ENCODE results near the gene CKAP5.

DNA sequence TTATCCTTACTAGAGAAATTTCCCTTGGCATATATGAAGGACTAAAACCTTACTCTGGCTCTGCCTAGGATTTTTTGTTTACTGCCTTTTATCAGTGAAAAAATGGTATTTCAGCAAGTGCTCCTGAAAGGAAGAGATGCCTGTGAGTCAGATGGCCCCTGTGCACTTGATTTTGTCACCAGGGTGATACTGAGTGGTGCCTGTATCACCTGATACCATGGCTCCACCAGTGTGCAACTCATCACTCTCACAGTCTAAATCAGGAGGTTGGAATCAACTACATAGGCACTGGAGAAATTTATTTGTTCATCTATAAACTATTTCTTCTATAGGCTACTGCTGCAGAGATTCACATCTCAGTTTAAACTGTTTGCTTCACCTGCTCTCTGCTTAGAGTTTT lies 83.8 kb downstream of the CKAP5 start:
- TF ChIP-seq TRIM28 (IDR thresholded peaks at IDR 0.05; ENCODE audit: borderline replicate concordance, low read length) (no peak), ZNF76 (tag by site-specific recombination; IDR thresholded peaks at IDR 0.05; ENCODE audit: borderline replicate concordance, low read depth) (no peak), CTCF (tag by site-specific recombination; IDR thresholded peaks at IDR 0.05) (no peak), ZNF138 (tag by site-specific recombination; IDR thresholded peaks at IDR 0.05; ENCODE audit: borderline replicate concordance) (no peak), ZNF747 (tag by site-specific recombination; IDR thresholded peaks at IDR 0.05) (no peak), ZNF24 (tag by site-specific recombination; IDR thresholded peaks at IDR 0.05) (no peak), BCL11A (tag by site-specific recombination; IDR thresholded peaks at IDR 0.05; ENCODE audit: low read depth) (no peak)
- TF ChIP-seq, protein P1, sequence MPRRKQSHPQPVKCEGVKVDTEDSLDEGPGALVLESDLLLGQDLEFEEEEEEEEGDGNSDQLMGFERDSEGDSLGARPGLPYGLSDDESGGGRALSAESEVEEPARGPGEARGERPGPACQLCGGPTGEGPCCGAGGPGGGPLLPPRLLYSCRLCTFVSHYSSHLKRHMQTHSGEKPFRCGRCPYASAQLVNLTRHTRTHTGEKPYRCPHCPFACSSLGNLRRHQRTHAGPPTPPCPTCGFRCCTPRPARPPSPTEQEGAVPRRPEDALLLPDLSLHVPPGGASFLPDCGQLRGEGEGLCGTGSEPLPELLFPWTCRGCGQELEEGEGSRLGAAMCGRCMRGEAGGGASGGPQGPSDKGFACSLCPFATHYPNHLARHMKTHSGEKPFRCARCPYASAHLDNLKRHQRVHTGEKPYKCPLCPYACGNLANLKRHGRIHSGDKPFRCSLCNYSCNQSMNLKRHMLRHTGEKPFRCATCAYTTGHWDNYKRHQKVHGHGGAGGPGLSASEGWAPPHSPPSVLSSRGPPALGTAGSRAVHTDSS (tag by site-specific recombination; IDR thresholded peaks at IDR 0.05): no peak

All from HEK293 (cell line).